ENCODE measurements around the gene PIK3R1.
A peak's percentile ranks its signal among the peaks of the same experiment; 100 is the strongest.

Gene PIK3R1

DNA sequence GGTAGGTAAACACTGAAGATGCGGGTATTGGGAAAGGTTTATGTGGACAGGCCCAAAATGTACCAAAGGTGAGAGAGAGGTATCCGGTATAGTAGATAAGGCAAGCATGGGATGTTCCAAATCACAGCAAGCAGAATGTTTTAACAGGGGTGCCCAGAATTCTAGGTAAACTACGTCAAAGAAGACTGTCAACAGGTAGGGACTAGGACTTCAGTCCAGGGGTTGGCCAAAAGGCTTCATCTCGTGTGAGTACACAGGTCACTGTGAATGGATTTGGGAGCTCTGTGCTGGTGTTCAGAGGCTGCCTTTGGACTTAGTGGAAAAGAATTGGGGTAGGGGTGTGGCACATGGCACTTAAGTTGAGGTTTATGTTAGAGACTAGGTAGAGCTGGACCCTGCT lies 66.4 kb downstream of the PIK3R1 start:
- no peak for DNase-seq (ENCODE audit: low read depth)
- H3K4me3 ChIP-seq (ENCODE audit: low read depth, low read length) = no peak overlapping the region
- TF ChIP-seq, protein P1, sequence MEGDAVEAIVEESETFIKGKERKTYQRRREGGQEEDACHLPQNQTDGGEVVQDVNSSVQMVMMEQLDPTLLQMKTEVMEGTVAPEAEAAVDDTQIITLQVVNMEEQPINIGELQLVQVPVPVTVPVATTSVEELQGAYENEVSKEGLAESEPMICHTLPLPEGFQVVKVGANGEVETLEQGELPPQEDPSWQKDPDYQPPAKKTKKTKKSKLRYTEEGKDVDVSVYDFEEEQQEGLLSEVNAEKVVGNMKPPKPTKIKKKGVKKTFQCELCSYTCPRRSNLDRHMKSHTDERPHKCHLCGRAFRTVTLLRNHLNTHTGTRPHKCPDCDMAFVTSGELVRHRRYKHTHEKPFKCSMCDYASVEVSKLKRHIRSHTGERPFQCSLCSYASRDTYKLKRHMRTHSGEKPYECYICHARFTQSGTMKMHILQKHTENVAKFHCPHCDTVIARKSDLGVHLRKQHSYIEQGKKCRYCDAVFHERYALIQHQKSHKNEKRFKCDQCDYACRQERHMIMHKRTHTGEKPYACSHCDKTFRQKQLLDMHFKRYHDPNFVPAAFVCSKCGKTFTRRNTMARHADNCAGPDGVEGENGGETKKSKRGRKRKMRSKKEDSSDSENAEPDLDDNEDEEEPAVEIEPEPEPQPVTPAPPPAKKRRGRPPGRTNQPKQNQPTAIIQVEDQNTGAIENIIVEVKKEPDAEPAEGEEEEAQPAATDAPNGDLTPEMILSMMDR (IDR thresholded peaks at IDR 0.05; ENCODE audit: control insufficient read depth, extremely low read depth, insufficient read depth) = no peak

DNA sequence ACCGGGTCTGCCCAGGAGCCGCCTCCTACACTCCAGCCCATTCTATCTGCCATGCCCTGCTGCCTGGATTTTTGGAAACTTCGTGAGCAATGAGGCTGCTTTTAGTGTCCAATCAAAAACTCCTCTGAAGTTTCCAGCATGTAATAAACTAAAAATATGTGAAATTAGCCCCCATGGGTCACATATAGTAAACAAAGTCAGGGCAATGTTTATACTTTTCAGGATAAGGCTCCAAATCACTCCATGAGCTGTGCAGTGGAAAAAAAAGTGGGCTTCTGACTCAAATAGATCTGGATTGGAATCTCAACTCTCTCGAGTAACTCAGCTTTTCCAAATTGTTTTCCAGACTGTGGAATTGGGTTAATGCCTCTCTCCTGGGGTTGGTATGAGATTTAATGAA lies 68.2 kb downstream of the PIK3R1 start:
- H3K4me3 ChIP-seq (ENCODE audit: low read depth, low read length) = no peak overlapping the region
- TF ChIP-seq, protein P1 (IDR thresholded peaks at IDR 0.05; ENCODE audit: control insufficient read depth, extremely low read depth, insufficient read depth) = no peak
- no peak for DNase-seq (ENCODE audit: low read depth)

DNA sequence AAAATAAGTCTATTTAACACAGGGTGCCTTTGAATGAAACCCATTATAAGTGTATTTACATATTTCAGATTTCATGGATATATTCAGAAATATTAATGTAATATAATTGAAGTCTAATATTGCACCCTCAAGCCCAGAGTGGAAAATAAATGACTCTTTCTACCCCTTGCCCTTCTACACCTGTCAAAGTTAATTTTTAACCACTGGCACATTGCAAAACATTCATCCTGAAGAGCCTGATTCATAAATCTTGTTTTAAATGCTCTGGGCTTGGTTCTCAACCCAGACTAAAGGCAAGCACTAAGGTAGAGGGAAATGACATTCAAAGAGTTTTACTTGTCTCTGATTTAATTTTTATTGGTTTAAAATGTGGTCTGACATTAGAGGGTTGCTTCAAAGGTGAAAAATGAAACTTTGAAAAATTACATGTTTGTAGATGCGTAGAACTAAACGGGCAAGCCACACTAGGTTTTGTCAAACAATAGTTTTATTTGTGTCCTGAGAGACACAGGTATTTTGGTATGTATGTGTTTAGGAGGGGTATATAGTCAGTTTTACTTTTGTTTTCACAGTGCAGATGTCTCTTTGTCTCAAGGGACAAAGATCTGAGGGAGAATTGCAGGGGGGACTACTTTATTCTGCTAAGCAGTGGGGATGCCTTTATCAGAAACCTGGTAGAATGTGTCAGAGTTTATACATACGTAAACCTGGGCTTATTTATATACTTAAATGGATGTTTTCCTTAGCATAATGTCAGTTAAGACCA lies 69.7 kb downstream of the PIK3R1 start:
- no peak for DNase-seq (ENCODE audit: low read depth)
- TF ChIP-seq, protein P1 (IDR thresholded peaks at IDR 0.05; ENCODE audit: control insufficient read depth, extremely low read depth, insufficient read depth) = no peak
- no peak overlapping the region for H3K4me3 ChIP-seq (ENCODE audit: low read depth, low read length)

DNA sequence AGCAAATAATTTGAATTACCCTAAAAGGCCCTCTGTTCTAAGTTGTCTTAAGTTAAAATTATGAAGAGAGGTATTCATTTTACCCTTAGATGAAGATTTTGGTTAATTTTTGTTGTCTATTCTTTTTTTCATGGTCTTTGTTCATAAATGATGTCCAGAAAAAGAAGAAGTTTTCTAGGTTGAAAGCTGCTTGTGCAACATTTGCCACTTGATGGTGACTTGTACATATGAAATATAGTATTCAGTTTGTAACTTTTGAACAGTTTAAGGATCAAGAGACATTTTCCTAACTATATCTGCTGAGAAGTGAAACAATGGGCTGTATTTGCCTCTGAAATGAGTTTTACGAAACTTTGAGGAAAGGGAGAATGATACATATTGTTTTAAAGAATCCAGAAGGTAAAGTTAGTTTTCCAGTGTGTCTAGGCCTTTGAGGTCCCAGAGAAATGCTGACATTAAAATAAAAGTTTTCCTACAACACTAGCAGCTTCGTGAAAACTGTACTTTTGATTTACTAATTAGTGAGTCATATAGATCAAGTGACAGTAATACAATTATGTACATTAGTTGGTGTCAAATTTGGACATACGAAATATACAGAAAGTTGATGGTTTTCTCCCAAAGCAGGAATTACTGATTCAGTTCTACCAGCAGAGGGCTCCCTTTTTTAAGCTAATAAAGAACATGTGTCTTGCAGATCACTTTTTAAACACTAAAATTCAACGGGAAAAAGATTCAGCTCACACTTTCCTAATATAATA lies 70.5 kb downstream of the PIK3R1 start:
- H3K4me3 ChIP-seq (ENCODE audit: low read depth, low read length) = no peak overlapping the region
- TF ChIP-seq, protein P1 (IDR thresholded peaks at IDR 0.05; ENCODE audit: control insufficient read depth, extremely low read depth, insufficient read depth) = peak; percentile 53
- no peak for DNase-seq (ENCODE audit: low read depth)

DNA sequence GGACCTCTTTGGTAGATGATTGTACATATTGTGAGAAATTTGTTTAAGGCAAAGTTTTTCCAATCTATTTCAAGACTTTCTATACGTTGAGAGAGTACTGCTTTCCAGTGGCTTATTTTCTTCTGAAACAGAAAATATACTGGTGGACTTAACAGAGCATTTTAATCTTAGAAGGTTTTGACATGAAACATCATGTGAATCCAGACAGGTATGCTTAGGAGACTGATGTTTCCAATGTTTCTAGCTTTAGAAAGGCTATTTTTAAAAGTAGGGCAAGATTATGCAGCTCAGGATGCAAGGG lies 71.0 kb downstream of the PIK3R1 start:
- no peak for DNase-seq (ENCODE audit: low read depth)
- no peak overlapping the region for H3K4me3 ChIP-seq (ENCODE audit: low read depth, low read length)
- TF ChIP-seq, protein P1 (IDR thresholded peaks at IDR 0.05; ENCODE audit: control insufficient read depth, extremely low read depth, insufficient read depth) = no peak

DNA sequence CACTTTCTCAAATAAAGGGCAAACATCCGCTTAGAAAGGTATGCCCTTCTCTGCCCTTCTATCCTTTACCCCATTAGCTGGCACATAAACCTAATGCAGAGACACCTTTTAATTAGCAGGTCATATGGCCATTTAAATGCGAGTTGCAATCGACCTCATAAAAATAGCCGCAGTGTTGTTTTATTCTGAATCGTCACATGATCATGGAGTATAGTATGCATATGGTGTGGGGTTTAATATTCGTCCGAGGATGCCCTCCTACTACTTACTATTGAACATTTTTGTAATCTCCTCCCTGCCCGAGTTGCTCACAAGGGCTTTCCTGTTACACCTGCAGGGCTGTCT lies 72.0 kb downstream of the PIK3R1 start:
- peak overlapping the region; percentile 85 for H3K4me3 ChIP-seq (ENCODE audit: low read depth, low read length)
- TF ChIP-seq, protein P1 (IDR thresholded peaks at IDR 0.05; ENCODE audit: control insufficient read depth, extremely low read depth, insufficient read depth) = no peak
- no peak for DNase-seq (ENCODE audit: low read depth)
